ENCODE measurements around the gene FN1. TPM values are rescaled to one million over a fixed set of nuclear protein-coding genes. Genes with fewer than 3 reads are reported as not detected.

The FN1 gene
- 226 and 416 TPM in 2 replicates for total RNA-seq

DNA sequence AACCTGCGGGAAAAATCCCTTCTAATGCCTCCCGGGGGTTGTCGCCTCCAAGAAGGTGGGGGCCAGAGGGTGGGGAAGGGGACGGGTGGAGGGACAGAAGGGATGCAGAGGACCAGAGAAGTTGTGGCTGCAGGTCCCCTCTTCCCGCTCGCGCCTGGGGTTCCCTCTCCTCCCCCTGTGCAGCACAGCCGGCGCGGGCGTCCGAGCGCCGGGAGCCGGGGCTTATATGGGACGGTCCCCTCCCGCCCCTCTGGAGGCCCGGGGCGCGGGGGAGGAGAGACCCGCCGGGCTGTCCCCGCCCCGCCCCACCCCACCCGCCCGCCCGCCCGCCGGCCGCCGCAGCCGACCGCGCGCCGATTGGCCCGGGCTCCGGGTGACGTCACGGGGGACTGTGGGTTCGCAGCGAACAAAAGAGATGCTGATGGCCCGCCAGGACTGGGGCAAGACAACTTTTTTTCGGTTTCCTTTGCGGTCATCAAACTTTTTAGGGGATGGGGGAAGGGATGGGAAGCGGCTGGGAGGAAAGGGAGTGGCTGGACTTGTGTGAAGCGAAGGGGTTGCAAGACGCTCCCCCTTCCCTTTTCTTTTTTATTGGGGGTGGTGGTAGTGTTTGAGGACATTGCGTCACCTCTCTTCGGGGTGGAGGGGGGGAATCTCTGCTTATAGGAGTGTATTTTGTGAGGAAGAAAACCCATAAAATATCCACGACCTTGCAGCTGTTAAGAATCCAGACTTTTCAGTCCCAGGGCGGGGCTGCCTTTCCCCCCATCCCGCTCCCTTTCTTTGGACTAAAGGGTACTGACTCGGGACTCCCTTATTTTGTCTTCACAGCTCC, at the start of gene FN1:
Gene FN1 (minus strand): TSS at position 199 of the 835 bp plus-strand sequence. CDS start 266 bp downstream, outside the sequence.
- DNase-seq (ENCODE audit: low read depth in 2 of 2), result peak; percentile 59 to 96

DNA sequence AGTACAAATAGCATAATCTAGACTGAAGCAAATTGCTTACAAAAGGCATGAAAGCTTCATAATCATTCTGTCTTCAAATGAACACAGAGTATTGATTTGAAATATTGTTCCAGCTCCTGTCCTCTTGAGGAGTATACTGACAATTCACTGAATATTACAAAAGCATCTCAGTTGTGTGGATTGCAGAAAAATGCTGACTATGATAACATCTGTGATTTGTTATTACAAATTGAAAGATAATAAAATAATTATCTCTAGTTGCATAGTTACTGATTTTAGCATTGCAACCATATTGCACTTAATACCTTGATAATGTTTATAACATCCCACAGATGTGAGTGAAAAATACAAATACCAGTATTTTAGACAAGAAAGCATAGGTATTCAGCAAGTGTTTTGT, 49.2 kb upstream of the FN1 start:
- DNase-seq (ENCODE audit: low read depth in 2 of 2), result no peak

DNA sequence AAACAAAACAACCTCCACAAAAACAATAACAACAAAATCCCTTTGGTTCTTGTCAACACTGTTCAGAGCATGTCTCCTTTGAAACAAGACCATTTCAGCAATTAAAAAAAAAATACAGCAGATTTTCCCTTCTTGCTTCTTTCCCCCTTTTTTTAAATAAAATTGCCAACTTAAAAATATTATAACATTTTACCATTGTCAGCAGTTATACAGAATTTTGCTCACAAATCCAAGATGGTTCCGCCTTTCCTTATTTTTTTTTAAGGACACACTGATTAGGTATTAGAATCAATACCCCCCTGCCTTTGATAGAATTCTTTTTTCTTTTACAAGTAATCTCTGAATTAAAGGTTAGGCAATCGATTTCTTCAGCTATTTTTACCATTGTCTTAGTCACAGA, 48.7 kb upstream of the FN1 start:
- DNase-seq (ENCODE audit: low read depth in 2 of 2), result no peak

DNA sequence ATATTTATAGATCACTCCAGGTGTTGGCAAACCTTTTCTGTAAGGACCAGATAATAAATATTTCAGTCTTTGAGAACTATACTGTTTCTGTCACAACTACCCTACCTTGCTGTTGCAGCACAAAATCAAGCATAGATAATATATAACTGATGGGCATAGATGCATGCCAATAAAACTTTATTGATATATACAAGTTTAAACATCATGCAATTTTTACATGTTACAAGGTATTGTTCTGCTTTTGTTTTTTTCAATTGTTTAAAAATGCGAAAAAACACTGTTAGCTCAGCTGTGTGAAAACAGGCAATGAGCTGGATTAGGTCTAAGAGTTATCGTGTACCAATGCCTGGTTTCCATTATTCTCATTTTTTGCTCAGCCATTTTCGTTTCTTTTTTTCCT, 47.6 kb upstream of the FN1 start:
- DNase-seq (ENCODE audit: low read depth in 2 of 2), result no peak

DNA sequence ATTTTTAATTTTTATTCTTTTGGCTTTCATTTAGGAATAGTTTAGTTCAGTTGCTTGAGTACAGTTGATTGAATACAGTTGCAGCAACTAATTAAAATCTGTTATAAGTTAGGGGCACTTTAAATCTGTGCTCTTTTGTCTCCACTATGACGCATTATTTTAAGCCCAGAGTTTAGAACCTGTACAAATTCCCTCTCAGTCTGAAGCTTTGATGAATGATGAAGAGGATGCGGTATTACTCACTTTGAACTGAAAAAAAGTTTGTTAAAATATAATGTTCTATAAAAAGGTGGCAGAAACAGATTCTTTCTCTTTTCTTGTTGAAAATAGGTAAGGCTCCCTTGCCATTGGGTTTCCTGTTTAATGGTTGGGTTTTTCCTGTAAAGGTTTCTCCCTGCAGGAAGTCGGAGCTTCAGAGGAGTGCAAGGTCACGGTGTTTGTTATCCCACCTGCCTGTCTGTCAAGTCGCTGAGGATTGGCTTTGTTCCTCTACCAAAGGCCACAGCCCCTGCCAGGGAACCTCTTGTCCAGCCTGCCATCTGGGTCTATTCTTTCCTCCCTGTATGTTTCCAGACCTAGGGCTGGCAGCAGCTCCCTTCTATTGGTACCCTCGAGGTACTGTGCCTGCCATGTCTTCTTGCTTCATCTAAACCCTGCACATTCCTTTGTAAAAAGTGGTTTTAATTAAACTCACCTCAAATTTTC, 43.8 kb upstream of the FN1 start:
- peak; percentile 54 to 93 for DNase-seq (ENCODE audit: low read depth in 2 of 2)

DNA sequence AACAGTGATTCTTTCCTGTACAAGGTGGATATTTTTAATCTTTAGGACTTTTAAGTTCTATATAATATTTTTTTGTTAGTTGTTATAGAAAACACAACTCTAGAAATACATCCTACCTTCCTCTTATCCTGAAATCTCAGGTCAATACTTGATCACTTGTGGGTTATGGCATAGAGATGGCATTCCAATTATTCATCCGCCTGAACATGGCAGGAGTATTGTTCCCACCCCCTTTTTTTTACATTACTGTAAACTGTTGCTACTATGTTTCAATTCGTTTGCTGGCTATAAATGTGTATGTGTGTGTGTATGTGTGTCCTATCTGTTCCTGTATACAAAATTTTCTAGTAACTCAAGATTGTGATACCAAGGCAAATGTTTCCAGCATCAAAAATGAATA, 43.3 kb upstream of the FN1 start:
- no peak for DNase-seq (ENCODE audit: low read depth in 2 of 2)

DNA sequence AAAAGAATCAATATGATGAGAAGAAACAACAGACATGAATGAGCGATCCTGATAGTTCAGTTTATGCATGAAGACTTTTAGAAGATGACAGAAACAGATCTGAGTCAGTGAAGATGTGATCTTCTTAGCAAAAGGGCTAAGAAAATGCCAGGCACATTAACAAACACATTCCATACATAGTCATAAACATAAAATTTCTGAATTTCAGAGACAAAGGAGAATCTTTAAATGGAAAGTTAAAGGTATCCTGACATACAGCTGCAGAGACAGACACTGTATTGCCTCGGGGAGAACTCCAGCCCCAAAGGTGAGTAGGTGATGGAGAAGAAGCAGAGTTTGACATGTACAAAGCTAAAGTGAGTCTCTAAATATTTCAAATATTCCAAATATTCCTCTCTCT, 40.6 kb upstream of the FN1 start:
- no peak for DNase-seq (ENCODE audit: low read depth in 2 of 2)

DNA sequence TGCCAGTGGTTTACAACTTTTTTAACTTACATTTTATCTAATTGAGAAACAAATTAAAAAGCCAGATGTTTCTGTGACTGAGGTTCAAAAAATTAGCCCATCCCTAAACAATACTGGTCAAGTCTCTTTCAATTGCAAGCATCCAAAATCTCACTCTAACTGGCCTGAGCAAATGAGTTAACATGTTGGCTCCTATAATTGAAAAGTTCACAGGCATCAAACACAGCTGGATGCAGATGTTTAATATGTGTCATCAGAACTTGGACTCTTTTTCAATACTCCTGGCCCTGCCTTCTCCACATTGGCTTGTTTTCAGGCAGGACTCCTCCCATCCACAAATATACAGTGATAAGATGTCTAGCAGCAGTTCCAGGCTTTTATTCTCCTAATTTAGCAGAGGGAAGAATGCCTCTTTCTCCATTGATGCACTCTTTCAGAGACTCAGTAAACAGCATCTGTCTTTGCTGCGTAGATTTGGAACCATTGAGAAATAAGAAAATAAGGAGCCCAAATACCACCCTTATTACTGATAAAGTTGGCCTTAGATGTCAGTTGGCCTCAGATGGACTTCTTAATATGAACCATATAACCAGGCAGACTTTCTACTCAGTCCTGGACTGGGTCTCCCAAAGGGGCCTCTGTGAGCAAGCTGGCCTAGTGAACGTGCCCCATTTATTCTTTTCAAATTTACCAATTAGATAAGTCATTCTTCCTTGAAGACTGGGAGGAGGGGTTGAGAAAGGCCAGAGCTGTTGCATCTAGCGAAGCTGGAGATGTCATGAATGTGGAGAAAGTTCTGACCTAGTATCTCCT, 30.4 kb upstream of the FN1 start:
- no peak for DNase-seq (ENCODE audit: low read depth in 2 of 2)

DNA sequence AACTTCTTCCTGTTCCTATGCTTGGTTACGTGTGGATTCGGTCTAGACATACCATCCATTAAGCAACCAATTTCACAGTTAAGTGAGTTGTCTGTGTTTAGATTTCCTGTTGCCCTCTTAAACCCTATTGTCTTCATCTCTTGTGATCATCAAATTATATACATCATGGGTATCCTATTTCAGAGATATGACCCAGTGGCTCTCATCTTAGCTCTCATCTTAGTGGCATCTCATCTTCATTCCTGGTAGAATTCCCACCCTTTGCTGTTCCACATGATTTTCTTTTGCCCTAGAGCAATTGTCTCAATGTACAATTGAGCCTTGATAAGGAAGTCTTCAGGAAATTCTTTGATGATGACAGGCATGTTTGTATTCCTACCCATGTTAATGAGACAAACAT, 29.4 kb upstream of the FN1 start:
- peak in 1 of 2 donors; percentile 48 for DNase-seq (ENCODE audit: low read depth in 2 of 2)

DNA sequence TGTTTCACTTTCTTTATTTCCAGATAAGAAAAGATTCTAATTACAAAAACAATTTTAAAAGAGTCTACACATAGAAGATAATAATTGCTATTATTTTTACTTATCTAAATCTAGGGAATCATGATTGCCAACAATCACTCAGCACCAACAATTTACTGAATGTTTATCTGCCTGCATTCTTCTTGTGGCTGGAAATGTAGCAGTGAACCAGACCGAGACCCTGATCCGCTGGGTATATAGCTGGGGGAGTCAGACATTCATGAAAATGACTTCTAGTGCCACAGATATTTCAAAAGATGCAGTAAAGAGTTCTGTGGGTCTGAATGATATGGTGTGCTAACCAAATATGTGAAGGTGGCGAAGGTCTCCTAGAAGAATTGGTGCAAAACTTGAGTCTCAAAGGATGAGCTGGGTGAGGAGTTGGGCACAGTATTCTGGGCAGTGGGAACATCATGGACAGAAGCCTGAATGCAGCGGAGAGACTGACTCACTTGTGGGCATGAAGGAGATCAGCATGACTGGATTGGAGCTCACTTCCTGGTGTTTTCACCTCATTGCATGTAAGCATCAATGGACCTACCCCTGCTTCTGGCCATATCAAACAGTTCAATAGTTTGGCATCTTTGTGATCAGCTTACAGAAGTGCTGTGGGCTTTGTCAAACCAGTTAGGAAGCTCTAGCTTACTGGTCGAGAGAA, 26.1 kb upstream of the FN1 start:
- DNase-seq (ENCODE audit: low read depth in 2 of 2), result peak in 1 of 2 donors; percentile 55

DNA sequence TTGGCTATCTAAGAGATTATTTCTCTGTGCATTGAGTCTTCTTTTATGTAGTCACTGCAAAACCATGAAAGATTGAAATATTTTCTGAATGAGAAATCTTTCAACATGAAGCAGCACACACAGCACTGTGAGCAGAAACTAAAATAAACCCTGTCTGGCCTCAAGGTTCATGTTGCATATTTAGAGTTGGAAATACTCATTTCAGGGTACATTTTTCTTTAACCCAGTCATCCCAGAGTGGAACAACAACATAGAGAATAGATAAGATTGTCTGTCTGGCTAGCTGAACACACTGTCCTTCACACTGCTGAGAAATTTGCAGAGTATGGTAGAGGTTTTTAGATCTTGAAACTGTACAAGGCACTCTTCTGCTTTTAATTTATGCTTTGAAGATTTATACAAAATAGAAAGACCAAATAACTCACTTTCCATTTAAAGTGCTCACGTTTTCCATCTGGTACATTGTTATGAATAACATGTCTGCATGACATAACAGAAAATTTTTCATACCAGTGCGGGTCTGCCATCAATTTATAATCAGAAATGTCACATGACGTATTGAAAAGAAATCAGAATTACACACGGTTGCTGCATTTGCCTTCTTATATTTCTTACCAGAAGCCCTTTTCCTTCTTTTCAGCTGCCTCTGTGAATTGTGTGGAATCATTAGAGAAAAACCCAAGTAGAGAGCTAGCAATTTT, 25.0 kb upstream of the FN1 start:
- DNase-seq (ENCODE audit: low read depth in 2 of 2), result peak in 1 of 2 donors; percentile 58

DNA sequence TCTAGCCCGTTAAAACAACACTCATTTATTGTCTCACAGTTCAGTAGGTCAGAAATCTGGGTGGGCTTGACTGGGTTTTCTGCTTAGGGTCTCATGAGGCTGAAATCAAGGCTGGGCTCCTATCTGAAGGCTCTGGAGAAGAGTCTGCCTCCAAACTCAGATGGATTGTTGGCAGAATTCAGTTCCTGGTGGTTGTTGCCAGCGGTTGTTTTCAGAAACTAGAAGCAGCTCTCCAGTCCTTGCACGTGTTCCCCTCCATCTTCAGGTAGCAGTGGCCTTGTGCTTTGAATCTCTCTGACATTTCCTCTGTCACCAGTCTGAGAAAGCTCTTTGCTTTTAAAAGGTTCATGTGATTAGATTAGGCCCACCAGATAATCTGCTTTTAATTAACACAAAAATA, 20.1 kb upstream of the FN1 start:
- DNase-seq (ENCODE audit: low read depth in 2 of 2), result no peak

DNA sequence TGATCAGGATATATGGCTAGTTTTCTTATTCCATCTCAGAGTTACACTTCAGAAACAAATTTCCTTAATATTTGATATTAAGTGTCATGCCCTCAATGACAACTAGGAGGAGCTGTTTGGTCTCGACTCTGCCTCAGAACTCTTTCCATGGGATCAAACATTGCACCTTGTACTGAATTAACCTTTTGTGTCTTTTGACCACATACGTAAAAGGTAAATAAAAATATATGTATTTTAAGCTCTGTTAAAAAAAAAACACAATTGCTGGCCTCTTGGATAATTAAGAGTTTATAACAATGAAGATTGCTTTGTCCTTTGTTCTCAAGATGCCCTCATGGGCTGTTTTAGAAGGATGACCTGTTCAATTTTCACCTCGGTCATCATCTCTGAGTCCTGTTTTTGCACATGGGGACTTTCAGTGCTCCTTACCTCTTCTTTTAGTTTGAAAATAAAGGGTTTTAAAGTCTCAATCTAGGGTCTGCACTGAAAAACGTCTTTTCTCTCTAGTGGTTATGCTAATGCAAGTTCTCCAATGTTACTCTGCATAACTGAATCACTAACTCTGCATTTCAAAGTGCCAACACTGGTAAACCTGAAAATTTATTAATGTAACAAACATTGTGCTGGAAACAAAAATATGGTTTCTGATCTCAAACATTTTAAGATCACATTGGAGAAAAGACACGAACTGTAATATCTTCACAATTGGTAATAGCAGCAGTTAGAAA, 18.8 kb upstream of the FN1 start:
- DNase-seq (ENCODE audit: low read depth in 2 of 2), result peak in 1 of 2 donors; percentile 55

DNA sequence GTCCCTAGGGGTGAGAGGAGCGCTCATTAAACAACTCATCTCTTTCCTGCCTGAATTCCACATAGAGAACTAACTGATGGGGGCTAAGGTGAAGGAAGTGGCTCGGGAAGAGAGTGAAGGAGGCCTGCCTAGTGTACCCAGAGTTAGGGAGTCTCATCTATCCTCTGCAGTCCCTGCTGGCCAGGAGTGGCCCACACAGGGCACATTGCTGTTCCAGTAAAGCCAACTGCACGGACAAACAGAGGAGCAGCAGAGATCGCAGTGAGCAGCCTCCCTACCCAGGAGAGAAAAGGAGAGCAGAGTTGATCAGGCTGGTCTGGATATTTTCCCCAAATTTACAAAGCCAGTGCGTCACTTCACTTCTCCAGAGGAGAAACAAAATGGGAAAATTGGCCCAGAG, 16.9 kb upstream of the FN1 start:
- no peak for DNase-seq (ENCODE audit: low read depth in 2 of 2)

DNA sequence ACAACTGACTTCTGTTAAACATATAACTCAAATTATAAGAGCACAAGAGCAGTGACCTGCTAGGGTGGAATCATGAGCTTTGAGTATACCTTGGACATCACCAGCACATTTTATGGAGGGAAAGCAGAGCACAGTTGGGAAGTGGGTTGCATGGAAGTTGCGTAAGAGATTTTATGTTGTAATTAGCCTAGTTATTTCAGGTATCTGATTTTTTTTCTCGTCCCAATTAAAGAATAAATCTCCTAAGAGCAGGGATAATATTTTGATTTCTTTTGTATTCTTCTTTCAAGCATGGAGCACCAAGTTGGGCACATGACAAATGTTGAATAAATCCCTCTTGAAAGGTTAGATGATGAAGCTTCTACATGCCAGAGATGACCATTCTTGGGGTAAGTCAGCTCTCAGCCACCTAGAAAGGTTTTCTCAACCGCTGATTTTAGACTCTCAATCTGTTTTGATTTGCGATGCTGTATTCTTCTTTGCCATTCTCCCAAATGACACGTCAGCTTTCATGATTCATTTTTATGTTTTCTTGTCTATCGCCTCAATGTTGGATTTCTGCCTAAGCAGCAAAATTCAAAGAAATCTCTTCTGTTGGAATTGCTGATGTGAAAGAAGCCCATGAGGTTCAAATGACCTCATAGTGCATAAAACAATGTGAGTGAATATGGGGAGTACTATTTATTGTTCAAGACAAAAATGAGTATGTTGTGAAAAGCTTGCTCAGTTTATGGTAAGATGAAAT, 15.3 kb upstream of the FN1 start:
- no peak for DNase-seq (ENCODE audit: low read depth in 2 of 2)

DNA sequence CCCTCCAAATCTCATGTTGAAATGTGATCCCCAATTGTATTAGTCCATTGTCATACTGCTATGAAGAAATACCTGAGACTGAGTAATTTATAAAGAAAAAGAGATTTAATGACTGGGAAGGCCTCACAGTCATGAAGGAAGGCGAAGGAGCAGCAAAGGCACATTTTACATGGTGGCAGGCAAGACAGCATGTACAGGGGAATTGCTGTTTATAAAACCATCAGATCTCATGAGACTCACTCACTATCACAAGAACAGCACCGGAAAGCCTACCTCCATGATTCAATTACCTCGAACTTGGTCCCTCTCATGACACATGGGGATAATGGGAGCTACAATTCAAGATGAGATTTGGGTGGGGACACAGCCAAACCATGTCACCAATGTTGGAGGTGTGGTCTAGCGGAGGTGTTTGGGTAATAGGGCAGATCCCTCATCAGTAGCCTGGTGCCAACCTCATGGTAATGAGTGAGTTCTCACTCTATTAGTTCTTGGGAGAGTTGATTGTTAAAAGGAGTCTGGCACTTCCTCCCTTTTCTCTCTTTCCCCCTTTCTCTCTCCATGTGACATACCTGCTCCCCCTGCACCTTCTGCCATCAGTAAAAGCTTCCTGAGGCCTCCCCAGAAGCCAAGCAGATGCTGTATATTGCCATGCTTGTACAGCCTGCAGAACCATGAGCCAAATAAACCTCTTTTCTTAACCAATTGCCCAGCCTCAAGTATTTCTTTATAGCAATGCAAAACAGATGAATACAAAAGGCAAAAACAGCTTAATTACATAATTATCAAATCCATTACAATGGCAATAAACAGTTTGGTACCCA, 14.5 kb upstream of the FN1 start:
- no peak for DNase-seq (ENCODE audit: low read depth in 2 of 2)

DNA sequence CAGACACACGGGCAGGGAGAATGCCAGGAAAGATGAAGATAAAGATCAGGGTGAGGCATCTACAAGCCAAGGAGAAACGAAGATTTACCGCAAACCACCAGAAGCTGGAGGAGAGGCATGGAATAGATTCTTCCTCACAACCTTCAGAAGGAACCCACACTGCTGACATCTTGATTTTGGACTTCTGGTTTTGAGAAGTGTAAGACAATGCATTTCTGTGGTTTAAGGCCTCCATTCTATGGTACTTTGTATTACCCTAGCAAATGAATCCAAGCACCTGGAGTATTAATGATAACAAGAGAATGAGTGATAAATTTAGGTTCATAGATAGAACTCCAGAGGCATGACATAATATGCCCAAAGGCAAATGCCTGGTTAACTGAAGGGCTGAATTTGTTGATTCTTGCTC, 11.8 kb upstream of the FN1 start:
- no peak for DNase-seq (ENCODE audit: low read depth in 2 of 2)

DNA sequence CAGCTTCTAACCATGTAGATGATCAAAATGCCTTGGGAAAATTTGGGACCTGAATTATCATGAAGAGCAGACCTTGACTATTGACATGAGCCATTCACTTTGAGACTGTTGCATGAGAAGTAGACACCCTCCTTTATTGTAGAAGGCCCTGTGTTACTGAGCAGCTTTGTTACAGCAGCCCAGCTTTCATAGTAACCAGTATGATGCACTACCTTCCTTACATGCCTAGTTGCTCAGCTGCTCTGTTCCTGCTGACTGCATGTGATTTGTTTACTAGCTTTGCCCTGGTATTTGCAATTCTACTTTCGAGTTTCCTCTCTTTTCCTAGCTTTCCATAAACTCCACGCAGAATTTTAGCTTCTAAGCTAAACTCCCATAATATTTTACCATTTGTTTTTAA, 11.2 kb upstream of the FN1 start:
- DNase-seq (ENCODE audit: low read depth in 2 of 2), result no peak

DNA sequence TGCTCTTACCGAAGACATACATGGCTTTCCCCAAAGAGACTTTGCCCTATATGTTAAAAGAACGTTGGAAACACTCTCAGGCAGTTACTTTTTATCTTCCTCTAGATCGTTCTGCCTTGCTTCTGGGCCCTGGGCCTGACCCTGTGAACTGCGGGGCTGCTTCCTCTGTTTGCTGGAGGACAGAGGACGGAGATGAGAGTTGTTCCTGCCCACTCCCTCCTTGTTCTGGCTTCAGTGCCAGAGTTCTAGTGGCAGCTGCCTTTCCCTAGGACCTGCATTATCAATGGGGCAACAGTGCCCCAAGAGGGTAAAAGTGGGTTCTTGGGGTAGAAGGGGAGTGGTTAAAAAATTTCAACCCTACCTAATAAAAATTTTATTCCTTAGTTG, 6.5 kb upstream of the FN1 start:
- DNase-seq (ENCODE audit: low read depth in 2 of 2), result no peak

Data from dermis microvascular lymphatic vessel endothelial cell (primary cell).